H9 (cell line): ENCODE data around the gene NHLRC4. TPM values are rescaled to one million over a fixed set of nuclear protein-coding genes. Genes with fewer than 3 reads are reported as not detected.
A peak's percentile ranks its signal among the peaks of the same experiment; 100 is the strongest.

Experiments used
- DNase-seq: peaks from one replicate; pipeline ENCODE4 v3.0.0-alpha.2; 2017
- H2AFZ ChIP-seq: one replicate; pipeline ENCODE4 v1.6.1; 2013; ENCODE audit warnings: mild to moderate bottlenecking, low read length, control low read depth, moderate library complexity
- H2AK5ac ChIP-seq: 2 replicates; pipeline ENCODE4 v1.6.1; 2013; ENCODE audit warnings: low read length, control low read depth, mixed read lengths; ENCODE audit not compliant: insufficient read length
- H2BK120ac ChIP-seq: one replicate; pipeline ENCODE4 v1.6.1; 2013; ENCODE audit warnings: low read depth, mild to moderate bottlenecking, low read length, control low read depth, inconsistent platforms; ENCODE audit not compliant: poor library complexity, severe bottlenecking
- H2BK12ac ChIP-seq: 2 replicates; pipeline ENCODE4 v1.6.1; 2013; ENCODE audit warnings: low read length, control low read depth, mixed read lengths, low read depth; ENCODE audit not compliant: insufficient read length
- H2BK15ac ChIP-seq: 2 replicates; pipeline ENCODE4 v1.6.1; 2013; ENCODE audit warnings: low read depth, low read length, control low read depth
- H2BK20ac ChIP-seq: one replicate; pipeline ENCODE4 v1.6.1; 2013; ENCODE audit warnings: low read depth, mild to moderate bottlenecking, low read length, control low read depth, inconsistent platforms; ENCODE audit not compliant: poor library complexity, severe bottlenecking
- H2BK5ac ChIP-seq: 2 replicates; pipeline ENCODE4 v1.6.1; 2013; ENCODE audit warnings: low read length, control low read depth, mixed read lengths; ENCODE audit not compliant: insufficient read length
- H3K14ac ChIP-seq: 2 replicates; pipeline ENCODE4 v1.6.1; 2013; ENCODE audit warnings: low read length, control low read depth; ENCODE audit not compliant: insufficient read depth
- H3K18ac ChIP-seq: 2 replicates; pipeline ENCODE4 v1.6.1; 2013; ENCODE audit warnings: low read depth, mild to moderate bottlenecking, mixed read lengths, low read length, control low read depth; ENCODE audit not compliant: insufficient read length
- H3K23ac ChIP-seq: 2 replicates; pipeline ENCODE4 v1.6.1; 2013; ENCODE audit warnings: low read length, control low read depth, mixed read lengths, low read depth; ENCODE audit not compliant: insufficient read length
- H3K23me2 ChIP-seq: 2 replicates; pipeline ENCODE4 v1.6.1; 2013; ENCODE audit warnings: low read depth, mild to moderate bottlenecking, mixed read lengths, low read length, control low read depth; ENCODE audit not compliant: insufficient read length, poor library complexity, severe bottlenecking
- H3K27ac ChIP-seq: 2 replicates; pipeline ENCODE4 v1.5.1; 2013; ENCODE audit warnings: low read length, control low read depth, mixed read lengths, low read depth; ENCODE audit not compliant: insufficient read length
- H3K27me3 ChIP-seq: 2 replicates; pipeline ENCODE4 v1.6.1; 2013; ENCODE audit warnings: low read length, control low read depth, inconsistent platforms; ENCODE audit not compliant: insufficient read depth
- H3K4ac ChIP-seq: 2 replicates; pipeline ENCODE4 v1.6.1; 2013; ENCODE audit warnings: low read depth, mild to moderate bottlenecking, control low read depth, inconsistent platforms, low read length, moderate library complexity
- H3K4me1 ChIP-seq: 2 replicates; pipeline ENCODE4 v1.6.1; 2013; ENCODE audit warnings: low read length, control low read depth, inconsistent platforms; ENCODE audit not compliant: insufficient read depth
- H3K4me2 ChIP-seq: 2 replicates; pipeline ENCODE4 v1.6.1; 2013; ENCODE audit warnings: low read length, control low read depth, mixed read lengths; ENCODE audit not compliant: insufficient read length, insufficient read depth
- H3K56ac ChIP-seq: 2 replicates; pipeline ENCODE4 v1.6.1; 2013; ENCODE audit warnings: low read depth, mild to moderate bottlenecking, mixed read lengths, low read length, control low read depth; ENCODE audit not compliant: insufficient read length
- H3K79me1 ChIP-seq: 2 replicates; pipeline ENCODE4 v1.6.1; 2013; ENCODE audit warnings: low read depth, mild to moderate bottlenecking, moderate library complexity, low read length, control low read depth, inconsistent platforms; ENCODE audit not compliant: insufficient read depth, poor library complexity, severe bottlenecking
- H3K79me2 ChIP-seq: 2 replicates; pipeline ENCODE4 v1.6.1; 2013; ENCODE audit warnings: low read length, control low read depth, inconsistent platforms; ENCODE audit not compliant: insufficient read depth
- H3K9ac ChIP-seq: 2 replicates; pipeline ENCODE4 v1.6.1; 2013; ENCODE audit warnings: low read length, control low read depth, mixed read lengths; ENCODE audit not compliant: insufficient read length; ENCODE audit errors: extremely low read depth
- H3K9me3 ChIP-seq: one replicate; pipeline ENCODE4 v1.6.1; 2013; ENCODE audit warnings: low read depth, low read length, inconsistent platforms; ENCODE audit not compliant: control insufficient read depth
- H3T11ph ChIP-seq: one replicate; pipeline ENCODE4 v1.6.1; 2013; ENCODE audit warnings: mild to moderate bottlenecking, low read length, control low read depth, inconsistent platforms
- H4K20me1 ChIP-seq: one replicate; pipeline ENCODE4 v1.6.1; 2013; ENCODE audit not compliant: control insufficient read depth, insufficient read length, insufficient read depth
- H4K5ac ChIP-seq: 2 replicates; pipeline ENCODE4 v1.6.1; 2013; ENCODE audit warnings: low read depth, mild to moderate bottlenecking, mixed read lengths, low read length, control low read depth; ENCODE audit not compliant: insufficient read length
- H4K8ac ChIP-seq: replicated peaks from 2 replicates; pipeline ENCODE4 v1.6.1; 2013; ENCODE audit warnings: low read length, control low read depth, mixed read lengths, low read depth; ENCODE audit not compliant: insufficient read length
- H4K91ac ChIP-seq: 2 replicates; pipeline ENCODE4 v1.6.1; 2013; ENCODE audit warnings: low read depth, mild to moderate bottlenecking, moderate library complexity, mixed read lengths, low read length, control low read depth; ENCODE audit not compliant: insufficient read length
- H3K27ac Mint-ChIP-seq, 3 experiments: 2 replicates in 2 of 3; 3 replicates in 1 of 3; pipeline ENCODE4 v1.8.0; 2020 to 2021; ENCODE audit warnings: mixed read lengths in 3 of 3, mild to moderate bottlenecking in 1 of 3, moderate library complexity in 1 of 3
- H3K27me3 Mint-ChIP-seq: 2 replicates; pipeline ENCODE4 v1.8.0; 2021; ENCODE audit warnings: low read depth, mild to moderate bottlenecking, moderate library complexity, mixed read lengths
- H3K36me3 Mint-ChIP-seq, 3 experiments: 2 replicates in 2 of 3; 3 replicates in 1 of 3; pipeline ENCODE4 v1.8.0; 2020 to 2021; ENCODE audit warnings: low read depth in 3 of 3, mixed read lengths in 3 of 3; ENCODE audit not compliant: insufficient read depth in 1 of 3
- H3K4me1 Mint-ChIP-seq, 2 experiments: 2 replicates each; pipeline ENCODE4 v1.8.0; 2020; ENCODE audit warnings: mixed read lengths in 2 of 2
- H3K4me3 Mint-ChIP-seq, 2 experiments: 2 replicates in 1 of 2; 3 replicates in 1 of 2; pipeline ENCODE4 v1.8.0; 2020 to 2021; ENCODE audit warnings: mild to moderate bottlenecking in 2 of 2, mixed read lengths in 2 of 2, moderate library complexity in 1 of 2
- H3K9me3 Mint-ChIP-seq, 2 experiments: 2 replicates in 1 of 2; 3 replicates in 1 of 2; pipeline ENCODE4 v1.8.0; 2020; ENCODE audit warnings: mild to moderate bottlenecking in 2 of 2, mixed read lengths in 2 of 2, moderate library complexity in 1 of 2
- CTCF ChIP-seq: fragments of 200-600 bp; sonication (generic); conservative IDR thresholded peaks from 3 replicates; pipeline ENCODE4 v1.8.0; 2021; ENCODE audit warnings: antibody characterized with exemption, mild to moderate bottlenecking
- WGBS: extraction: QIAGEN DNeasy Blood & Tissue Kit; methylation state at CpG from one replicate; pipeline ENCODE4 v1.1.7; 2013; ENCODE audit warnings: missing lambda C conversion rate, low lambda C conversion rate, mixed read lengths; ENCODE audit not compliant: insufficient read length; ENCODE audit errors: extremely low coverage; 5-methylcytosine and 5-hydroxymethylcytosine counted together
- total RNA-seq: library from RNA; stranded (reverse); gene quantifications from 2 replicates; pipeline ENCODE4 v1.2.1, GENCODE V29; 2021

Gene NHLRC4
- total RNA-seq, 1 experiment from 2014 or later: 0.42 TPM

GRCh38 chr16:590188-590814, 23.5 kb downstream of the NHLRC4 start:
- Histone ChIP-seq H2AFZ (no peak overlapping the region), H3K27ac (no peak overlapping the region), H4K20me1 (no peaks in the 10 kb centered on the region)

More at GRCh38 chr16:590188-590814, 23.5 kb downstream of the NHLRC4 start:
- Histone ChIP-seq H3K9ac (no peak overlapping the region), H4K5ac (no peak overlapping the region), H3K18ac (no peak overlapping the region), H3K56ac (no peak overlapping the region), H3K4ac (no peak overlapping the region), H3K23me2 (peaks cover 5% of the 10 kb centered on the region), H3K4me1 (no peaks in the 10 kb centered on the region), H3K4me2 (peak overlapping the region; percentile 61), H3K9me3 (no peaks in the 10 kb centered on the region), H3K23ac (no peak overlapping the region), H4K8ac (no peak overlapping the region), H3T11ph (no peak overlapping the region), H2AK5ac (no peak overlapping the region), H3K27me3 (peaks cover 7% of the 10 kb centered on the region; the same call in 1 of the 2 replicates), H2BK5ac (no peak overlapping the region), H3K79me2 (no peaks in the 10 kb centered on the region; the same call in 1 of the 2 replicates), H3K14ac (no peak overlapping the region; the same call in 1 of the 2 replicates), H4K91ac (no peak overlapping the region), H2BK20ac (no peak overlapping the region), H2BK15ac (no peak overlapping the region), H3K79me1 (peaks cover 3% of the 10 kb centered on the region), H2BK12ac (no peak overlapping the region), H2BK120ac (no peak overlapping the region)
- DNase-seq: no peak
- WGBS: no CpG with 5 or more reads among the region's 71 CpGs
- Mint-ChIP-seq H3K36me3 (peaks cover 0 to 12% (median 7%) of the 10 kb centered on the region in 3 experiments; a peak in 6 of 7 replicates), H3K27me3 (peaks cover 51% of the 10 kb centered on the region), H3K4me3 (peak overlapping the region; percentile 77 to 86), H3K9me3 (0 out of 5 replicates have a peak, but pooled peaks cover 0 to 3% of the 10 kb centered on the region in 2 experiments), H3K4me1 (peaks cover 16 to 26% of the 10 kb centered on the region in 2 experiments), H3K27ac (peak overlapping the region in 1 of 3 experiments; percentile 47; a peak in 2 of 7 replicates)
- TF ChIP-seq CTCF: no peak
